Measurements from ENCODE around the gene DHRS4. TPM values are rescaled to one million over a fixed set of nuclear protein-coding genes. Genes with fewer than 3 reads are reported as not detected.
A peak's percentile ranks its signal among the peaks of the same experiment; 100 is the strongest.

Gene DHRS4
- total and polyA plus RNA-seq, 2 of the 13 experiments (the other 11 are each of a cell fraction or from before 2014, with no cell fraction given) = 23.9 to 45.1 TPM

DNA sequence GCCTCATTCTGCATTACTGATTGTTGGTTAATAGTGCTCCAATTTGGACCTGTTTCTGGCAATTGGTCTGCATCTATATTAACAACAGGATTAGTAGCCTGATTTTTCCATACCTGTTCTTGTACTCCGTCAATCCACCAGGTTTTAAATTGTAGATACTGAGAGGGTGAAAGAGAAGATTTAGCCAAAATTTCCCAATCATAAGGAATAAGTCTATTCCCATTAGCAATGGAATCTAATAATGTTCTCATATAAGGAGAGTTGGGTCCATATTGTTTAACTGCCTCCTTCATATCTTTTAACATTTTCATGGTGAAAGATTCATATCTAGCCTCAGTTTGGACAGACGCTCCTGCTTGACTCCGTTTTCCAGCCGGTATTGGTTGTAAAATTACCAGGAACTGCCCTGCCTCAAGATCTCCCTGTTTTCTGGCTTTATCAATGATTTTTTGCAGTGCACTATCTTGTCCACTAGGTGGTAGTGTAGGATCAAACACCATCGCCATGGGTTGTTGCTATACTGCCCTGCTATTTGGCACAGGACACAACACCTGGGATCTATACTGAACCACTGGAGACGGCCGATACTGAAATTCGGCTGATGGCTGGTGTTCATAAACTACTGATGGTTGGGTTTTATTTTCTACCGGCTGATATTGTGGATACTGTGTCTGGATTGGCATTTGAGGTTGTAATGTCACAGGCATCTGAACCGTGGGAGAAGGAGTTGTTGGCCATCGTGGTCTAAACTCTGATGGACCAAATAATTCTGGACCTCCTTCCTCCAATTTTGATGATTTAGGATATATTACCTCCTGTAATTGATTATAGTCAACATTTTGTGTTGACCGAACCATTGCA is 60.3 kb downstream of the DHRS4 start (continued):
- TF ChIP-seq ZNF766 (CRISPR knock-in tag; IDR thresholded peaks at IDR 0.05; ENCODE audit: borderline replicate concordance) (peak; percentile 78; the same call in 1 of the 2 replicates), CAMTA2 (CRISPR knock-in tag; IDR thresholded peaks at IDR 0.05; ENCODE audit: borderline replicate concordance) (no peak), SNRNP70 (IDR thresholded peaks at IDR 0.05; ENCODE audit: low read depth, low read length) (no peak), E2F5 (CRISPR knock-in tag; conservative IDR thresholded peaks at IDR 0.05) (no peak), RNF2 (conservative IDR thresholded peaks at IDR 0.05; ENCODE audit: low read depth) (no peak), ZNF616 (CRISPR knock-in tag; IDR thresholded peaks at IDR 0.05; ENCODE audit: low read depth) (no peak), ZNF546 (CRISPR knock-in tag; conservative IDR thresholded peaks at IDR 0.05) (0 out of 2 replicates have a peak, but pooled peaks have one; percentile 67), PHF5A (CRISPR knock-in tag; IDR thresholded peaks at IDR 0.05; ENCODE audit: low read depth, unreplicated experiment) (peak; percentile 86), BRCA1 (CRISPR knock-in tag; IDR thresholded peaks at IDR 0.05) (peak; percentile 82; the same call in 1 of the 2 replicates), FOXO1 (CRISPR knock-in tag; IDR thresholded peaks at IDR 0.05) (peak; percentile 78), ARID2 (CRISPR knock-in tag; IDR thresholded peaks at IDR 0.05; ENCODE audit: borderline replicate concordance) (no peak), ZSCAN31 (CRISPR knock-in tag; IDR thresholded peaks at IDR 0.05; ENCODE audit: low read depth) (peak; percentile 84), CBX1 (IDR thresholded peaks at IDR 0.05; ENCODE audit: low read depth) (no peak), E2F1 (CRISPR knock-in tag; IDR thresholded peaks at IDR 0.05) (peak; percentile 24; the same call in 1 of the 2 replicates), ZUFSP (CRISPR knock-in tag; IDR thresholded peaks at IDR 0.05; ENCODE audit: borderline replicate concordance) (no peak), ZBTB43 (CRISPR knock-in tag; conservative IDR thresholded peaks at IDR 0.05) (0 out of 2 replicates have a peak, but pooled peaks have one; percentile 64), ELF4 (CRISPR knock-in tag; IDR thresholded peaks at IDR 0.05; ENCODE audit: borderline replicate concordance) (peak; percentile 71), SRY (CRISPR knock-in tag; IDR thresholded peaks at IDR 0.05) (no peak; the same call in 1 of the 2 replicates), PAWR (CRISPR knock-in tag; IDR thresholded peaks at IDR 0.05; ENCODE audit: borderline replicate concordance) (no peak), NFE2L1 (CRISPR knock-in tag; IDR thresholded peaks at IDR 0.05; ENCODE audit: borderline replicate concordance) (no peak), SIN3B (IDR thresholded peaks at IDR 0.05; ENCODE audit: low read length) (0 out of 2 replicates have a peak, but pooled peaks have one; percentile 56)
- TF ChIP-seq, protein P1, sequence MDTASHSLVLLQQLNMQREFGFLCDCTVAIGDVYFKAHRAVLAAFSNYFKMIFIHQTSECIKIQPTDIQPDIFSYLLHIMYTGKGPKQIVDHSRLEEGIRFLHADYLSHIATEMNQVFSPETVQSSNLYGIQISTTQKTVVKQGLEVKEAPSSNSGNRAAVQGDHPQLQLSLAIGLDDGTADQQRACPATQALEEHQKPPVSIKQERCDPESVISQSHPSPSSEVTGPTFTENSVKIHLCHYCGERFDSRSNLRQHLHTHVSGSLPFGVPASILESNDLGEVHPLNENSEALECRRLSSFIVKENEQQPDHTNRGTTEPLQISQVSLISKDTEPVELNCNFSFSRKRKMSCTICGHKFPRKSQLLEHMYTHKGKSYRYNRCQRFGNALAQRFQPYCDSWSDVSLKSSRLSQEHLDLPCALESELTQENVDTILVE (CRISPR knock-in tag; IDR thresholded peaks at IDR 0.05) = peak; percentile 75; the same call in 1 of the 2 replicates
